SW480 (cell line): ENCODE measurements around the gene BAZ1A.
"Not testable (repeated sequence)": the region's sequence is repeated elsewhere in the genome, so short reads cannot be mapped to it uniquely, and the experiment has no call there.

Experiments used
- DNase-seq: peaks from one replicate; pipeline ENCODE4 v3.0.0-alpha.2; 2016; ENCODE audit warnings: low spot score

Gene BAZ1A

GRCh38 chr14:34853041-34853440 is 22.1 kb downstream of the BAZ1A start:
- no peak for DNase-seq

GRCh38 chr14:34851395-34851794 is 23.8 kb downstream of the BAZ1A start:
- no peak for DNase-seq

GRCh38 chr14:34845869-34846268 is 29.3 kb downstream of the BAZ1A start:
- DNase-seq = no peak

DNA sequence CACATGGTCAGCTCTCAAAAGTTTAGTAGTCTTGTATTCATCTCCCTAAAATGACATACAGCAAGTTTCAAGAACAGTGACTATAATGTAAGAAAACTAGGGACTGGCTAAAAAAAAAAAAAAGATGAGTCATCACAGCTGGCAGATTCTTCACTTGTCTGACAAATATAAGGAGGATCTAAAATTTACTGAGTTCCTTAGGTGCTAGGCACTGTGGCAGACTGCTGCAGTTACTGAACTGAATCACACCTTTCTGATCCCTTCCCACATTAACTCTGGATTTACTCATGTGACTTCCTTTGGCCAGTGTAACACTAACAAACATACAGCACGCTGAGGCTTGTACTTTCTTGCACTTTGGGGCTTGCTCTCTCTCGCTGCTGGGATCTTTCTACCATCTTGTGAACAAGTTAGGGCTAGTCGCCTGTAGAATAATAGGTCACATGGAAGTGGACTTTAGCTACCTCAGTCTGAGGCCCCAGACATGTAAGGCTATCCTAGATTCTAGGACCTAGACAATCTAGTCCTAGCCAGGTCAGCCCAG is 32.1 kb downstream of the BAZ1A start:
- no peak for DNase-seq

DNA sequence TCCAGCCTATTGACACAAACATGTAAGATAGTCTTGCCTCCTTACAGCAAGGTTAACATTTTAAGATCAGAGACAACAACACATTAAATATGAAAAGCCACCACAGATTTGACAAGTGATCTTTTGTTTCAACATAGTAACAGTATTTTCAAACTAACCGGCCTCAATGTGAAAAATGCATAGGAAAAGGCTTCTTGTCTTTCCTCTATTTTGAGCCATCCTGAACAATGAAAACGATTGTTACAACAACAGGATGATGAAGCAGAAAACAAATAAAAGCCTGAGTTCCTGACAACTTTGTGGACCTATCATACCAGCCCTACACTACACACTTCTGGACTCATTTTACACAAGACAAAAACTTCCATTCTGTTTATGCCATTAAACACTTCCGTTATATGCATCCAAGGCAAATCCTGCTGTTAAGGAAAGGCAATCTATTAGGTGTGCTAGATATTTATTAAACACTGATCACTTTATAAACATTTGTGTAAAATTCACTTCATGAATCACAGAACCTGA is 37.3 kb downstream of the BAZ1A start:
- no peak for DNase-seq

GRCh38 chr14:34835312-34835711 is 39.8 kb downstream of the BAZ1A start:
- no peak for DNase-seq

DNA sequence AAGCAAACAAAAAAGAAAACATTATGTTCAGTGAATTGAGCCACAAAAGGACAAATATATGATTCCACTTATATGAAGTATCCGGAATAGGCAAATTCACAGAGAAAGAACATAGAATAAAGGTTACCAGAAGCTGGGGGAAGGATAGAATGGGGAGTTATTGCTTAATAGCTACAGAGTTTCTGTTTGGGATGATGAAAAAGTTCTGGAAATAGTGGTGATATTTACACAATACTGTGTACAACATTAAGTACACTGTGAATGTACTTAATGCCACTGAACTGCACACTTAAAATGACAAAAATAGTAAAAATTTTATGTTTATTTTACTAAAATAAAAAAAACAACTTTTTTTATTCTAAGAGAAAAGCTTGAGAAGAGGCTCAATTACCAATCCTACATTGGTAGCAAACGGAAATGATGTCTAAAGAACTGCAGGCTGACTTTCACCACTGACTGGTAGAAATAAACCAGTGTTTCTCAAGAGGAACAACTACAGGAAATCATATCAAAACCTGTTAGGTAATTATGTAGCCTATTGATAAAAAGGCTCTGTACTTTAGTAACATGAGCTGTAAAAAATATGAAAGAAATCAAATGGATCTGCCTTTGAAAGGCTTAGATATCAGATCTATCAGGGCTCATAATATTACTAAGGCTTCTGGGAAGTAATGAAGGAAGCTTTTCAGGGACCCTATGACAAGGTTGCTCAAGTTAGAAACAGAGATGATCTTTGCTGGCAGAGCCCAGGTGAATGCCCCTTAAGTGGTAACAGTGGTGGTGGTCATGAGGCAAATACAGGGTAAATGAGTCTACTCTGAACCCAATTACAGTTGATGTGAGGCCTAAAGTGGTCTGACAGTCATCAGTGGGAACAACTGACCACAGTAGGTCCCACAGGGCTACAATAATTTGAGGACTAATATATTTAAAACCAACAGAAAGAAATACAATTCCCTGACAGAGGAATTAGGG is 41.3 kb downstream of the BAZ1A start:
- DNase-seq = no peak

DNA sequence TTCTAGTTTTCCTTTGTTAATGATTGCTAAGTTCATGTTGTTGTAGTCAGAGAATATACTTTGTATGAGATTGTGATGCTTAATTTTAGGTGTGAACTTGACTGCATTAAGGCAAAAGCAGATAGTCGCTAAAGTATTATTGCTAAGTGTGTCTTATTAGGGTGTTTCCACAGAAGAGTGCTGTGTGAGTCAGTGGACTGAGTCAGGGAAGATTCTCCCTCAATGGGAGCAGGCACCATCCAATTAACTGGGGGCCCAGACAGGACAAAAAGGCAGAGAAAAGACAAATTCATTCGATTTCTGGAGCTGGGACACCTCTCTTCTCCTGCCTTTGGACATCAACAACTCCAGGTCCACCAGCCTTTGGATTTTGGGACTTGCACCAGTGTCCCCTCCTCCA is 48.5 kb downstream of the BAZ1A start:
- DNase-seq = no peak

- DNase-seq = no peak
These were observed 50.3 kb downstream of the BAZ1A start for GRCh38 chr14:34824826-34825225.

DNA sequence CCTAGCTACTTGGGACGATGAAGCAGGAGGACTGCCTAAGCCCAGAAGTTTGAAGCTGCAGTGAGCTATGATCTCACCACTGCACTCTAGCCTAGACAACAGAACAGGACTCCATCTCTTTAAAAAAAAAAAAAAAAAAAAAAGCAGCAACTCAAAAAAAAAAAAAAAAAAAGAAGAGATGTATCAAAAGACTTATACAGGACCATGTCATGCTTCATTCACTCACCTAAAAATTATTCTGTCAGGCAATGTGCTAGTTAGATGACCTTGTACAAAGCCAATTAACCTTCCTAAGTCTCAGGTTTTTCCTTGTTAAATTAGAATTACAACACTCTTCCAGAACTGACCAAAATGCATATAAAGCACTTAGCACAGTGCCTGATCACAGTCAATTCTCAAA is 50.9 kb downstream of the BAZ1A start:
- DNase-seq = no peak

GRCh38 chr14:34817768-34818167 is 57.4 kb downstream of the BAZ1A start:
- no peak for DNase-seq

- no peak for DNase-seq
These were observed 65.1 kb downstream of the BAZ1A start for GRCh38 chr14:34810028-34810427.

DNA sequence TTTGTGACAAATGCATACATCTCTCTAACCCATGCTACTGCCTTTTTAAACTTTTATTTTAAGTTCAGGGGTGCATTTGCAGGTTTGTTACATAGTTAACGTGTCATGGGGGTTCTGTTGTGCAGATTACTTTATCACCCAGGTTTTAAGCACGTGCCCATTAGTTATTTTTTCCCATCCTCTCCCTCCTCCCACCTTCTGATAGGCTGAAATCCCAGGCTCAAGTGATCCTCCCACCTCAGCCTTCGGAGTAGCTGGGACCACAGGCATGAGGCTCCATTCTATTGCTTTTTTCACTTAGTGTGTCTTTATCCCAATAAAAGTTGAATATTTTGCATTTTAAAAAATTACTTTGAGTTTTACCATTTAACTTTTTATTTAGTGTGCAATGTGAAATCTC is 68.9 kb downstream of the BAZ1A start:
- DNase-seq = no peak

DNA sequence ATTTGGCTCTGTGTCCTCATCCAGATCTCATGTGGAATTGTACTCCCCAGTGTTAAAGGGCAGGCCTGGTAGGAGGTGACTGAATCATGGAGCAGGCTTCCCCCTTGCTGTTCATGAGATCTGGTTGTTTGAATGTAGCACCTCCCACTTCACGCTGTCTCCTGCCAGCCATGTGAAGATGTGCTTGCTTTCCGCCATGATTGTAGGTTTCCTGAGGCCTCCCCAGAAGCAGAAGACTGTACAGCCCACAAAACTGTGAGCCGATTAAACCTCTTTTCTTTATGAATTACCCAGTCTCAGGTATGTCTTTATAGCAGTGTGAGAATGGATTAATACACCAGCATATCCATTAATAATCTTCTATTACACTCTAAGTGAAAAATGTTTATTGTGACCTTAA is 70.2 kb downstream of the BAZ1A start:
- DNase-seq = no peak

DNA sequence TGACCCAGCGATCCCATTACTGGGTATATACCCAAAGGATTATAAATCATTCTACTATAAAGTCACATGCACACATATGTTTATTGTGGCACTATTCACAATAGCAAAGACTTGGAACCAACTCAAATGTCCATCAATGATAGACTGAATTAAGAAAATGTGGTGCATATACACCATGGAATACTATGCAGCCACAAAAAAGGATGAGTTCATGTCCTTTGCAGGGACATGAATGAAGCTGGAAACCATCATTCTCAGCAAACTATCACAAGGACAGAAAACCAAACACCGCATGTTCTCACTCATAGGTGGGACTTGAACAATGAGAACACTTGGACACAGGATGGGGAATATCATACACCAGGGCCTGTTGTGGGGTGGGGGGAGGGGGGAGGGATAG is 76.3 kb downstream of the BAZ1A start:
- not testable (repeated sequence) for DNase-seq

- DNase-seq = no peak
These were observed 77.2 kb downstream of the BAZ1A start for GRCh38 chr14:34797747-34798583.

DNA sequence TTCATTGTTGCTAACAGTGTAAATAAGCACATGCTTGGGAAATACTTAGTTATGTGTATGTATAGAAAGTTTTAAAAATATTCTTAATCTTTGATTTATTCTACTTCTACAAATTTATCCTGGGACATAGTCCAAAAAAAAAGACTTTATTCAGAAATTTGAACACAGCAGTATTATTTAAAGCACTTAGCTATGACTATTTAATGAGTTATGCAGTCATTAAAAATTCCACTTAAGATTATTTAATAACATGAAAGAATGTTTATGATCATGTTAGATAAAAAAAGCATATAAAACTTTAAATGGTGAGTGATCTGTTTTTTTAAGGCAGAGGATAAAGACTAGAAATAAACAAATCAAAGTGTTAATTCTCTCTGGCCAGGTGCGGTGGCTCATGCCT is 78.3 kb downstream of the BAZ1A start:
- DNase-seq = no peak

GRCh38 chr14:34794941-34795340 is 80.2 kb downstream of the BAZ1A start:
- no peak for DNase-seq

GRCh38 chr14:34794217-34794616 is 80.9 kb downstream of the BAZ1A start:
- DNase-seq = no peak

DNA sequence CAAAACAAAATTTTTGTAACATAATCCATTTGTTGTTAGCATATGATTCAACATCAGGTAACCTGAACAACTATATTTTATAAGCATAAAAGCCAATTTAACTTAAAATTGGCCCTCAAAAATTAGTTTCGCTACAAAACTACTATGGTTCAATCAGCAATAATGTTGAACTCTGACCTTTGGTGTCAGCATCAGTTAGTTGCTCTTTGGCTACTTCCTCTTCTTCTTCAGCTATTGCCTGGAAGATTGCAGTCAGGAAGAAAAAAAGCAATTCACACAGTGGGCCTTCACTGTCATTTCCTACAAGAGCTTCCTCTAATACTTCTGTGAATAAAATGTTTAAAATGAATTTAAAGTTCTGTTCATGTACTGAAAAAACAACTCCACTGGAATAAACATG is 82.6 kb downstream of the BAZ1A start:
- DNase-seq = no peak

GRCh38 chr14:34785223-34786006 is 89.7 kb downstream of the BAZ1A start:
- no peak for DNase-seq

DNA sequence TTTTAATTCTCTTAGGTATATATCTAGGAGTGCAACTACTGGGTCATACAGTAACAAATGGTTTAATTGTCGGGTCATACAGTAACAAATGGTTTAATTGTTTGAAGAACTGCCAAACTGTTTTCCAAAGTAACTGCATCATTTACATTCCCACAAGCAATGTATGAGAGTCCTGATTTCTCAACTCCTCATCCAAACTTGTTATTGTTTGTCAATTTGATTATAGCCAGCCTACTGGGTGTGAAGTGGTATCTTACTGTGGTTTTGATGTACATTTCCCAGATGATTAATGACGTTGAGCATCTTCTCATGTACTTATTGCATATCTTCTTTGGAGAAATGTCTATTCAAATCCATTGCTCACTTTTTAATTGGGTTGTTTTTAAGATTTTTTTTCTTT is 93.1 kb downstream of the BAZ1A start:
- no peak for DNase-seq
